Panc1 (cell line): ENCODE results near the gene RRP1. TPM values are rescaled to one million over a fixed set of nuclear protein-coding genes. Genes with fewer than 3 reads are reported as not detected.

Experiments used
- ATAC-seq: fragments of 200-7000 bp; cut with Tn5 transposase; 2 replicates; pipeline ENCODE4 v1.9.1; 2020; ENCODE audit warnings: mild to moderate bottlenecking, moderate library complexity
- BruUV-seq: library from RNA; stranded (reverse); fragments of 400-500 nt; replicated peaks from 2 replicates; lab custom pipeline; 2021; lab: Mats Ljungman, UMichigan
- CTCF ChIA-PET: fragments of 300-600 bp; sonication (Branson Sonifier 250); formaldehyde crosslinking; loops from one replicate; lab custom pipeline; 2022; ENCODE audit warnings: antibody characterized with exemption; lab: Charles Lee
- POLR2A ChIA-PET: fragments of 300-600 bp; sonication (Branson Sonifier 250); formaldehyde crosslinking; loops from one replicate; lab custom pipeline; 2022; ENCODE audit warnings: antibody characterized with exemption; lab: Charles Lee
- DNase-seq: peaks from one replicate; pipeline ENCODE4 v3.0.0-alpha.2; 2010; ENCODE audit warnings: low read depth, low spot score
- H3K27ac ChIP-seq: 2 replicates; pipeline ENCODE4 v1.5.1; 2011; ENCODE audit warnings: mild to moderate bottlenecking, low read length, inconsistent platforms
- H3K27me3 ChIP-seq: fragments of 200-500 bp; sonication (Bioruptor generic); 2 replicates; pipeline ENCODE4 v1.6.0; 2014; ENCODE audit warnings: low read length, inconsistent platforms; ENCODE audit not compliant: control insufficient read depth, insufficient read depth
- H3K36me3 ChIP-seq: fragments of 200-500 bp; sonication (Bioruptor generic); 2 replicates; pipeline ENCODE4 v1.5.1; 2014; ENCODE audit warnings: inconsistent platforms, mild to moderate bottlenecking, low read length, moderate library complexity; ENCODE audit not compliant: control insufficient read depth, insufficient read depth
- H3K4me1 ChIP-seq: 2 replicates; pipeline ENCODE4 v1.5.1; 2011; ENCODE audit warnings: inconsistent platforms, mild to moderate bottlenecking, low read length, moderate library complexity; ENCODE audit not compliant: control insufficient read depth, insufficient read depth
- H3K4me3 ChIP-seq, 2 experiments: 2 replicates each; pipeline ENCODE4 v1.5.1; 2011 to 2012; ENCODE audit warnings: low read depth in 2 of 2, low read length in 2 of 2, mild to moderate bottlenecking in 2 of 2, inconsistent platforms in 1 of 2, moderate library complexity in 1 of 2
- H3K9me3 ChIP-seq: fragments of 200-500 bp; sonication (Bioruptor generic); 2 replicates; pipeline ENCODE4 v1.5.1; 2014; ENCODE audit warnings: low read depth, mild to moderate bottlenecking, inconsistent platforms, low read length, moderate library complexity; ENCODE audit not compliant: control insufficient read depth, insufficient read depth
- POLR2AphosphoS5 ChIP-seq: IDR thresholded peaks from 2 replicates; pipeline ENCODE4 v1.6.1; 2012; ENCODE audit warnings: mild to moderate bottlenecking, low read depth, low read length, moderate library complexity
- SIN3A ChIP-seq: IDR thresholded peaks from 2 replicates; pipeline ENCODE4 v1.6.1; 2012; ENCODE audit warnings: low read depth, mild to moderate bottlenecking, low read length, moderate library complexity, borderline replicate concordance; ENCODE audit not compliant: insufficient read depth
- TCF7L2 ChIP-seq: IDR thresholded peaks from 2 replicates; pipeline ENCODE4 v1.6.1; 2011; ENCODE audit warnings: mild to moderate bottlenecking, low read depth, low read length, inconsistent platforms
- in situ Hi-C: cut with HindIII; loops from 2 replicates; pipeline ENCODE4 v1.10.0; 2016; ENCODE audit warnings: low sequenced_read_pairs, low pct_unique_long_range_greater_than_20kb
- intact Hi-C: fragments of 100-400 bp; cut with micrococcal nuclease; formaldehyde crosslinking; loops from one replicate; pipeline ENCODE4 v1.10.0; 2022; ENCODE audit not compliant: unreplicated experiment
- total RNA-seq: library from RNA; stranded (reverse); gene quantifications from one replicate; pipeline ENCODE4 v1.2.1, GENCODE V29; 2021; ENCODE audit not compliant: unreplicated experiment
- TF ChIP-seq, protein P1 (sequence below): fragments of 450-650 bp; IDR thresholded peaks from 2 replicates; pipeline ENCODE4 v1.5.1; 2017; ENCODE audit warnings: mild to moderate bottlenecking
- TF ChIP-seq, protein P2 (sequence below), 2 experiments: IDR thresholded peaks; 2 replicates each; pipeline ENCODE4 v1.6.1; 2011 to 2012; ENCODE audit warnings: low read depth in 2 of 2, control low read depth in 1 of 2, low read length in 1 of 2, mild to moderate bottlenecking in 1 of 2, moderate library complexity in 1 of 2; ENCODE audit not compliant: insufficient read depth in 1 of 2

Gene RRP1
- total RNA-seq, 1 experiment from 2014 or later: 41.8 TPM

DNA sequence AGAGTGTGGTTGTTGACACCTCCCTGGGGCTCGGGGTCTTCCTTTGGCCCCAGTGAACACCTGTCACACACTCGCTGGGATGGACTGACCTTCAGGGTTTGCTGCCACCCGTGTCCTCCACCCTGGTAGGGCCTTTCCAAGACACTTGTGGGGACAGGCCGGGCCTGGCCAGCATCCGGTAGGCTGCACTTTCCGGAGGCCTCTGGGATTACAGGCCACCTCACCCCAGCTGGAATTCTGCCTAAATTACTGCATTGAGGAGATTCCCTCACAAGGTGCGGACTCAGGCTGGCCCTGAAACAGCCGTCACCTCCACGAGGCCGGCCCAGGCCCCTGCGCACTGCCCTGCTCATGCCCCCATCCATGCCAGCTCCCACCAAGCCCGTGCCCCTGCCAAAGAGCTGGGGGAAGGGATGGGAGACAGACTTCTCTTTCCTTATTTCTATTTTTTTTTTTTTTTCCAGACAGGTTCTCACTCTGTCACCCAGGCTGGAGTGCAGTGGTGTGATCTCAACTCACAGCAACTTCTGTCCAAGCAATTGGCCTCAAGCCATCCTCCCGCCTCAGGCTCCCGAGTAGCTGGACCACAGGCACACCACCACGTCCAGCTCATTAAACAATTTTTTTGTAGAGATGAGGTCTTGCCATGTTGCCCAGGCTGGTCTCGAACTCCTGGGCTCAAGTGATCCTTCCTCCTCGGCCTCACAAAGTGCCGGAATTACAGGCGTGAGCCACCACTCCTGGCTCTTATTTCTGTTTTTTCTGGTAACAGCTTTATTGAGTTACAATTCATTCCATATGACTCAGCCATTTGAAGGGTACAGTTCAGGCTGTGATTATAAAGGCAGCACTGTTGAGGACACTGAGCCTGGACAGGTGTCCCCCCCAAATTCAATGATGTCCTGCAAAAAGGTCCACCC is 24.5 kb upstream of the RRP1 start:
- 0 out of 2 replicates have a peak, but pooled peaks have one; percentile 9 for ATAC-seq
- ChIA-PET POLR2A (interaction anchor here (0.6 kb wide), 1 partner anchor 438 kb away, joined by 3 read pairs; no protein-coding TSS in a partner anchor), CTCF (no interaction called here)
- H3K36me3 ChIP-seq: no peaks in the 10 kb centered on the region
- in situ Hi-C loops (no loop called here), intact Hi-C loops (no loop called here)
- H3K27ac ChIP-seq: peak overlapping the region; percentile 34; the same call in 1 of the 2 replicates
- H3K4me3 ChIP-seq: no peak overlapping the region
- no peaks in the 10 kb centered on the region for H3K27me3 ChIP-seq
- H3K9me3 ChIP-seq: no peaks in the 10 kb centered on the region
- no peak for DNase-seq
- H3K4me1 ChIP-seq: peaks cover 30% of the 10 kb centered on the region
- TF ChIP-seq POLR2AphosphoS5 (no peak), SIN3A (no peak), TCF7L2 (no peak)
- TF ChIP-seq, protein P1, sequence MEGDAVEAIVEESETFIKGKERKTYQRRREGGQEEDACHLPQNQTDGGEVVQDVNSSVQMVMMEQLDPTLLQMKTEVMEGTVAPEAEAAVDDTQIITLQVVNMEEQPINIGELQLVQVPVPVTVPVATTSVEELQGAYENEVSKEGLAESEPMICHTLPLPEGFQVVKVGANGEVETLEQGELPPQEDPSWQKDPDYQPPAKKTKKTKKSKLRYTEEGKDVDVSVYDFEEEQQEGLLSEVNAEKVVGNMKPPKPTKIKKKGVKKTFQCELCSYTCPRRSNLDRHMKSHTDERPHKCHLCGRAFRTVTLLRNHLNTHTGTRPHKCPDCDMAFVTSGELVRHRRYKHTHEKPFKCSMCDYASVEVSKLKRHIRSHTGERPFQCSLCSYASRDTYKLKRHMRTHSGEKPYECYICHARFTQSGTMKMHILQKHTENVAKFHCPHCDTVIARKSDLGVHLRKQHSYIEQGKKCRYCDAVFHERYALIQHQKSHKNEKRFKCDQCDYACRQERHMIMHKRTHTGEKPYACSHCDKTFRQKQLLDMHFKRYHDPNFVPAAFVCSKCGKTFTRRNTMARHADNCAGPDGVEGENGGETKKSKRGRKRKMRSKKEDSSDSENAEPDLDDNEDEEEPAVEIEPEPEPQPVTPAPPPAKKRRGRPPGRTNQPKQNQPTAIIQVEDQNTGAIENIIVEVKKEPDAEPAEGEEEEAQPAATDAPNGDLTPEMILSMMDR: no peak
- TF ChIP-seq, protein P2, sequence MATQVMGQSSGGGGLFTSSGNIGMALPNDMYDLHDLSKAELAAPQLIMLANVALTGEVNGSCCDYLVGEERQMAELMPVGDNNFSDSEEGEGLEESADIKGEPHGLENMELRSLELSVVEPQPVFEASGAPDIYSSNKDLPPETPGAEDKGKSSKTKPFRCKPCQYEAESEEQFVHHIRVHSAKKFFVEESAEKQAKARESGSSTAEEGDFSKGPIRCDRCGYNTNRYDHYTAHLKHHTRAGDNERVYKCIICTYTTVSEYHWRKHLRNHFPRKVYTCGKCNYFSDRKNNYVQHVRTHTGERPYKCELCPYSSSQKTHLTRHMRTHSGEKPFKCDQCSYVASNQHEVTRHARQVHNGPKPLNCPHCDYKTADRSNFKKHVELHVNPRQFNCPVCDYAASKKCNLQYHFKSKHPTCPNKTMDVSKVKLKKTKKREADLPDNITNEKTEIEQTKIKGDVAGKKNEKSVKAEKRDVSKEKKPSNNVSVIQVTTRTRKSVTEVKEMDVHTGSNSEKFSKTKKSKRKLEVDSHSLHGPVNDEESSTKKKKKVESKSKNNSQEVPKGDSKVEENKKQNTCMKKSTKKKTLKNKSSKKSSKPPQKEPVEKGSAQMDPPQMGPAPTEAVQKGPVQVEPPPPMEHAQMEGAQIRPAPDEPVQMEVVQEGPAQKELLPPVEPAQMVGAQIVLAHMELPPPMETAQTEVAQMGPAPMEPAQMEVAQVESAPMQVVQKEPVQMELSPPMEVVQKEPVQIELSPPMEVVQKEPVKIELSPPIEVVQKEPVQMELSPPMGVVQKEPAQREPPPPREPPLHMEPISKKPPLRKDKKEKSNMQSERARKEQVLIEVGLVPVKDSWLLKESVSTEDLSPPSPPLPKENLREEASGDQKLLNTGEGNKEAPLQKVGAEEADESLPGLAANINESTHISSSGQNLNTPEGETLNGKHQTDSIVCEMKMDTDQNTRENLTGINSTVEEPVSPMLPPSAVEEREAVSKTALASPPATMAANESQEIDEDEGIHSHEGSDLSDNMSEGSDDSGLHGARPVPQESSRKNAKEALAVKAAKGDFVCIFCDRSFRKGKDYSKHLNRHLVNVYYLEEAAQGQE (IDR thresholded peaks at IDR 0.05; ENCODE audit: insufficient read depth in 1 of 2, low read depth in 2 of 2, low read length in 1 of 2): no peak
- no TSS peak for BruUV-seq

DNA sequence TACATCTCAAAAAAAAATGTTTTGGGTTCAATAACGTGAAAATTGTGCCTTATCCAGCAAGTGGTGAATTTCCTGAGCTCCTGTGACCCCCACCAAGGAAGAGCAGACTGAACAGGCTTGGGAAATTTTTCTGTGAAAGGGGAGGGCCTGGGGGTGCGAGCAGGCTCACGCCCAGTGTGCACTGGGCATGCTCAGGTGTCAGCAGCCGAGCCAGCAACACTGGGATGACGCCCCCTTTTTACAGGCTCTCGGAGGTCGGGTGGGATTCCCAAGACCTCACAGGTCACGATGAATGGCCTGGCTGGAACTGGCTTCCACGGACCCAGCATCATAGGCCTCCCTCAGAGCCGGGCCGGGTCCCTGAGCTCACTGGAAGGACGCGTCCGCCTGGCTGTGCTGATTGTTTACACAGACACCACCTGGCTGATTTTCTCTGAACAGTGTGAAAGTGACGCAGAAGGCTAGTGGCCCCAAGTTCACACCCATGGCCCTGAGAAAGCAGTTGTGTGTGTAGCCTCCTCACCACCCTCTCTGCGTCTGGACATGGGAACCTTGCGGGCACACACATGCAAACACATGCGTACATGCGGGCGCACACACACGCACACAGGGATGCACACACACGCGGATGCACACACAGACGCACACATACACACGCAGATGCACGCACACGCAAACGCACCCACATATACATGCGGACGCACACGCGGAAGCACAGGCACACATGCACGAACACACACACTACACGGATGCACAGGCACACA is 22.5 kb upstream of the RRP1 start:
- ChIA-PET CTCF (no interaction called here), POLR2A (no interaction called here)
- Histone ChIP-seq H3K4me1 (peaks cover 30% of the 10 kb centered on the region), H3K27ac (no peak overlapping the region), H3K9me3 (no peaks in the 10 kb centered on the region), H3K27me3 (no peaks in the 10 kb centered on the region), H3K4me3 (no peak overlapping the region), H3K36me3 (no peaks in the 10 kb centered on the region)
- BruUV-seq: no TSS peak
- peak; percentile 57; the same call in 1 of the 2 replicates for TF ChIP-seq POLR2AphosphoS5
- TF ChIP-seq, protein P1: no peak
- in situ Hi-C loops (no loop called here), intact Hi-C loops (no loop called here)
- ATAC-seq: no peak
- no peak for DNase-seq
